Stimulated activated naive CD8-positive, alpha-beta T cell treated with anti-CD3 and anti-CD28 coated beads, Interleukin-15, amount 100 ng/mL, for 72 hours (primary cell): Measurements from ENCODE around the gene CNBP.

Experiments
- ATAC-seq: fragments of 150-1000 bp; cut with Tn5 transposase; 2 replicates; pipeline ENCODE4 v1.10.0; 2021; ENCODE audit warnings: mild to moderate bottlenecking, moderate library complexity
- DNase-seq, 2 donors: peaks; one replicate each; pipeline ENCODE4 v3.0.0; 2021 to 2022
- H3K27ac Mint-ChIP-seq, 2 donors: one replicate each; pipeline ENCODE4 v1.8.0; 2022; ENCODE audit warnings: mild to moderate bottlenecking in 2 of 2, mixed read lengths in 2 of 2, moderate library complexity in 2 of 2
- H3K27me3 Mint-ChIP-seq: one replicate; pipeline ENCODE4 v1.8.0; 2022; ENCODE audit warnings: mixed read lengths
- H3K4me1 Mint-ChIP-seq: one replicate; pipeline ENCODE4 v1.8.0; 2022; ENCODE audit warnings: mild to moderate bottlenecking, mixed read lengths
- H3K4me3 Mint-ChIP-seq, 2 donors: one replicate each; pipeline ENCODE4 v1.8.0; 2022; ENCODE audit warnings: mild to moderate bottlenecking in 2 of 2, mixed read lengths in 2 of 2, moderate library complexity in 1 of 2
- H3K9me3 Mint-ChIP-seq, 2 donors: one replicate each; pipeline ENCODE4 v1.8.0; 2022; ENCODE audit warnings: mixed read lengths in 2 of 2

CNBP gene

GRCh38 chr3:129128357-129129155, 55.1 kb downstream of the CNBP start:
- no peaks in the 10 kb centered on the region for H3K9me3 Mint-ChIP-seq
- H3K27me3 Mint-ChIP-seq = no peaks in the 10 kb centered on the region
- ATAC-seq (peak; percentile 39), DNase-seq (no peak)
- H3K4me3 Mint-ChIP-seq = no peak overlapping the region
- peaks cover 27% of the 10 kb centered on the region for H3K4me1 Mint-ChIP-seq
- H3K27ac Mint-ChIP-seq = no peak overlapping the region

GRCh38 chr3:129126726-129127280, 56.9 kb downstream of the CNBP start:
- no peaks in the 10 kb centered on the region for H3K9me3 Mint-ChIP-seq
- DNase-seq (no peak), ATAC-seq (no peak)
- no peak overlapping the region for H3K4me3 Mint-ChIP-seq
- H3K27me3 Mint-ChIP-seq = no peaks in the 10 kb centered on the region
- H3K4me1 Mint-ChIP-seq = peaks cover 29% of the 10 kb centered on the region
- peak overlapping the region; percentile 35 to 72 for H3K27ac Mint-ChIP-seq

GRCh38 chr3:129123314-129124060, 60.2 kb downstream of the CNBP start:
- Mint-ChIP-seq H3K4me3 (peak overlapping the region; percentile 12 to 84), H3K27me3 (no peaks in the 10 kb centered on the region), H3K4me1 (peaks cover 37% of the 10 kb centered on the region), H3K27ac (peak overlapping the region; percentile 20 to 36), H3K9me3 (no peaks in the 10 kb centered on the region)
- ATAC-seq (no peak), DNase-seq (no peak)

DNA sequence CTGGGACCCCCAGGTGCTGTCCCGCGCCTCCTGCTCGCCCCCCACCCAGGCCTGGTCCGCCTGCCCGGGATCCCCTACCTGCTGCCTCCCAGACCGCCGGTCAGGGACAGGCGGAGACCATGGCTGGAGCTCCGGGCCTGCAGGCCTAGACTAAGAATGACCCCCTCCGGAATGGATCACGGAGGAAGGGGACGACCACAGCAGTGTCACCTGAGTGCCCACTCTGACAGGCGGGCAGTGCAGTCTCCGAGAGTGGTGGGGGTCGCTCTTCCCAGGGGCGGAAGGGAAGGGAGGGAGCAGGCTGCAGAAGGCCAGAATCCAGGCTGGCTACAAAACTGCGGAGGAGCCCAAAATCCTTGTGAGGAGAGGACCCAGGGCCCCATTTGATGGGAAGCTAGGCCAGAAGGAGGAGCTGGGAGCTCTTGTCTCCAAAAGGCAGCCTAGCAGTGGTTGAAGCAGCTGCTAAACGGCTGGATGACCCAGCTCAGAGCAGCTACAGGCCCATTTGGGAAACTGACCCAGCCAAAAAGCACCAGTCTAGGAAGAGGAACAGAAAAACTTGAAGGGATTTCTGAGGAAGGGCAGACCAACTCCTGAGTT, 61.2 kb downstream of the CNBP start:
- DNase-seq = no peak
- ATAC-seq = no peak
- H3K27ac Mint-ChIP-seq = peak overlapping the region in 1 of 2 donors; percentile 86
- H3K9me3 Mint-ChIP-seq = no peaks in the 10 kb centered on the region
- H3K27me3 Mint-ChIP-seq = no peaks in the 10 kb centered on the region
- H3K4me1 Mint-ChIP-seq = peaks cover 45% of the 10 kb centered on the region
- peak overlapping the region; percentile 46 to 84 for H3K4me3 Mint-ChIP-seq

DNA sequence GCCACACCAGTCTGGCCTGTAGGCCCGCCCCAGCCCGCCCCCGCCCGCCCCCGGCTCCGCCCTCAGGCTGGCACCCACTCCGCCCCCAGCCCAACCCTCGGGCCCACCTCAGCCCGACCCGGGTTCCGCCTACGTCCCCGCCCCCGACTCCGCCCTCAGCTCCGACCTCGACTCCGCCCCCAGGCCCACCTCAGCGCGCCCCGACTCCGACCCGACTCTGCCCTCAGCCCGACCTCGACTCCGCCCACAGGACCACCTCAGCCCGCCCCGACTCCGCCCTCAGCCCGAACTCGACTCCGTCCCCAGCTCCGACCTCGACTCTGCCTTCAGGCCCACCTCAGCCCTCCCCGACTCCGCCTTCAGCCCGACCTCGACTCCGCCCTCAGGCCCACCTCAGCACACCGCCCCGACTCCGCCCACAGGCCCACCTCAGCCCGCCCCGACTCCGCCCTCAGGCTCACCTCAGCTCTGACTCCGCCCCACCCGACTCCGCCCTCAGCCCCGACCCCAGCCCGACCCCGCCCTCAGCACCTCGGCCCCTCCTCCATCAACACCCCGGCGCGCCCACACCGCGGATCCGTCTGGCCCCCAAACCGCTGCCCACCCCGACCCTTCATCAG, 61.8 kb downstream of the CNBP start, which contains the start of gene RAB43:
TSS of gene RAB43 (minus strand) at position 13 of the 620 bp plus-strand sequence. CDS start 315 bp downstream, outside the sequence.
- Mint-ChIP-seq H3K4me3 (peak within 1 kb of the TSS; percentile 84 to 87), H3K4me1 (peaks cover 45% of the 10 kb centered on the region), H3K27me3 (no peaks in the 10 kb centered on the region), H3K27ac (peak within 1 kb of the TSS; percentile 98 to 99), H3K9me3 (no peaks in the 10 kb centered on the region)
- ATAC-seq (peak; percentile 60), DNase-seq (peak; percentile 92 to 94)

DNA sequence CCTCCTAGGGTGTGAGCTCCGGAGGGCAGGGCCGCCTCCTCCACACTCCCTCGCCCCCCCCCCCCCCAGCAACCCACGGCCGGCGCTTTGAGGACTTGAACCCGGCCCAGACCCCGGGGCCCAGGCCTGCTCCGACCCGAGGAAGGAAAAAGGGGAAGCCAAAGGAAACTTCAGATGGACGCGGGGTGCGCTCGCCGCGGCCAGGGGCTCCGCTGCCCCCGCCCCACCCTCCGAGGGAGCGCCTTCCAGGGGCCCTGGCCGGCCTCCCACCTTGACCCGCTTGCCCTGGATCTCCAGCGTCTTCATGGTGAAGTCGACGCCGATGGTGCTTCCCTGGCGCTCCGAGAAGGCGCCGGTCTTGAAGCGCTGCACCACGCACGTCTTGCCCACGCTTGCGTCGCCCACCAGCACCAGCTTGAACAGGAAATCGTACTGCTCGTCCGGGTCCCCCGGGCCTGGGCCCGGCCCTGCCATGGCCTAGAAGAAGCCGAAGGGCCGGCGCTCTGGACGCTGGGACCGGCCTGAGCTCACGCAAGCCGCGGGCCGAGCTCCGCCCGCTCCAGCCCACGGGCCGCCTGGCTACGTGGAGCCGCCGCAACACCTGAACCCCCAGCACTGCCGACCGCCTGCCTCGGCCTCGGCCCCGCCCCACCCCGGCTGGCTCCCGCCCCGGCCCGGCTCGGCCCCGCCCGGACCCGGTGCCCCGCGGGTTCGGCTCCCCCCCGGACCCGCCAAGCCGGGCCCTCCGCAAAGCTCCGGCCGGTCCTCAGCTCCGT, 62.5 kb downstream of the CNBP start:
- ATAC-seq = peak; percentile 21
- Mint-ChIP-seq H3K9me3 (no peaks in the 10 kb centered on the region), H3K4me1 (peaks cover 50% of the 10 kb centered on the region), H3K27ac (peak overlapping the region; percentile 98 to 99), H3K27me3 (no peaks in the 10 kb centered on the region), H3K4me3 (peak overlapping the region; percentile 82 to 87)
- DNase-seq = peak in 1 of 2 donors; percentile 61

DNA sequence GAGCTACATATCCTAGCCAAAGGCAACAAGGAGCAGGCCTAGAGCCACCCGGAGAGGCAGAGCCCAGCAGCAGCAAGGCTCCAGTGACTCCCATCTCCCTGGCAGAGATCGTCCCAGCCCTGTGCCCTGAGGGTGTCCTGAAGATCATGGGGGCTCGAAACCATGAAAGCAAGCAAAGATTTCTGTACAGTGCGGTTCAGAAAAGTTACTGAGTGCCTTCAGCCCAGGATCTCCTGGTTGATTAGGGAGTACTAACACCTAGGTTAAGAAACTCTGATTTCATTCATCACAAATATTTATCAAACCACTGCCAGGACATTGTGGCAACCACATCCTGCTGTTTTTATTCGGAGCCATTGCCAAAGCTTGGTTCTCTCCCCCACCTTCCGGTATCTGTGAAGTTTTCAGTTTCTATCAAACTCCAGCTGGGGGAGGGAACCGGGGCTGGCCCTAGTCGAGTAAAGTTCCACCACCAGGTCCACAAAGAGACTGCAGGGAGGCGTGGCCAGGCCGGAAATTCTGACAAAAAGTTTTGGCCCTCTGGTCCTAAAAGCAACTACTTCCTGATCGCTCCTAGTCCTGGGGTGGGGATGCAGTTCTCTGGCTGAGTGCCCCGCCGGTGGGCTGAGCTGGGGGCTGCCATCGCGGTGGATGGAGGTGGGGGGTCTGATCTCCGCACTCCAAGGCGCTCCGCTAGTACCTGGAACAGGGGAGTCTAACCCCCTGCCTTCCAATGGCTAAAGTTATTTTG, 63.3 kb downstream of the CNBP start:
- peak overlapping the region; percentile 82 to 85 for H3K4me3 Mint-ChIP-seq
- ATAC-seq (peak; percentile 79), DNase-seq (peak; percentile 91 to 96)
- H3K9me3 Mint-ChIP-seq = no peaks in the 10 kb centered on the region
- H3K4me1 Mint-ChIP-seq = peaks cover 57% of the 10 kb centered on the region
- no peaks in the 10 kb centered on the region for H3K27me3 Mint-ChIP-seq
- peak overlapping the region; percentile 98 to 99 for H3K27ac Mint-ChIP-seq

DNA sequence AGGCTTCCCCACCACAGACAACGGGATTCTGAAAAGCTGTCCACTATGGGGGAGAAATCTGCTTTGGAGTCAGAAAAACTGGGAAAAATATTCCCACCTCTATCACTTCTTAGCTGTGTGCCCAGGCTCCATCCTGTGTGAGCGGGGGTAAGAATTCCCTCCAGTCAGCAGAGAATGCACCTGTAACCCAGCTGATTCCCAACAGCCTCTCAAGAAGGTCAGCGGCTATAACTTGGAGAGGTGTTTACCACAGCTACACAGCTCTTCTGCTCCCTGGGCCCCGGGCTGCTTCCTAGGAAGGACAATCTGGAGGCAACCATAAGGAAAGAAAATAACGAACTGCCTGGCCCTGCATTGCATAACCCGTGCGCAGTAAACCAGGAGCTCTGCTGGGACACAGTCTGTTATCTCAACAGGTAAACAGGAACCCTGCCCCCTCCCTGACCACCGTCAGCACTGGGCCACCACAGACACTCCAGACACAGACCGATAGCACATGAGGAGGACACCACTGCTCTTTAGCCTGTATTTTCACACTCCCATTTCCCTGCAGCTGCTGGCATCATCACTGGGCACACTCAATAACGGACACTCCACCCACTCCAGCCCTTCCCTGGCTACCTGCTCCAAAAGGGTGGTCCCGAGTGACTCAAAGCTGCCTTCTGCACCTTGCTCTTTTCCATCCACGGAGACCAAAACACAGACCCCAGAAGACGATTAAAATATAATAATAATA, 64.2 kb downstream of the CNBP start:
- H3K27ac Mint-ChIP-seq = peak overlapping the region; percentile 98 to 99
- H3K4me1 Mint-ChIP-seq = peaks cover 66% of the 10 kb centered on the region
- DNase-seq (peak; percentile 51 to 66), ATAC-seq (no peak)
- H3K9me3 Mint-ChIP-seq = no peaks in the 10 kb centered on the region
- peak overlapping the region; percentile 82 to 85 for H3K4me3 Mint-ChIP-seq
- no peaks in the 10 kb centered on the region for H3K27me3 Mint-ChIP-seq

GRCh38 chr3:129118745-129119144, 65.0 kb downstream of the CNBP start:
- ATAC-seq = peak; percentile 19
- H3K4me1 Mint-ChIP-seq = peaks cover 74% of the 10 kb centered on the region
- no peaks in the 10 kb centered on the region for H3K9me3 Mint-ChIP-seq
- no peaks in the 10 kb centered on the region for H3K27me3 Mint-ChIP-seq
- DNase-seq = peak; percentile 57 to 59
- H3K4me3 Mint-ChIP-seq = peak overlapping the region; percentile 82 to 85
- peak overlapping the region; percentile 98 to 99 for H3K27ac Mint-ChIP-seq
